Panc1 (cell line): ENCODE data around the gene EMD. TPM values are rescaled to one million over a fixed set of nuclear protein-coding genes. Genes with fewer than 3 reads are reported as not detected.

Experiments used
- ATAC-seq: fragments of 200-7000 bp; cut with Tn5 transposase; 2 replicates; pipeline ENCODE4 v1.9.1; 2020; ENCODE audit warnings: mild to moderate bottlenecking, moderate library complexity
- BruUV-seq: library from RNA; stranded (reverse); fragments of 400-500 nt; replicated peaks from 2 replicates; lab custom pipeline; 2021; lab: Mats Ljungman, UMichigan
- CTCF ChIA-PET: fragments of 300-600 bp; sonication (Branson Sonifier 250); formaldehyde crosslinking; loops from one replicate; lab custom pipeline; 2022; ENCODE audit warnings: antibody characterized with exemption; lab: Charles Lee
- POLR2A ChIA-PET: fragments of 300-600 bp; sonication (Branson Sonifier 250); formaldehyde crosslinking; loops from one replicate; lab custom pipeline; 2022; ENCODE audit warnings: antibody characterized with exemption; lab: Charles Lee
- DNase-seq: peaks from one replicate; pipeline ENCODE4 v3.0.0-alpha.2; 2010; ENCODE audit warnings: low read depth, low spot score
- H3K27ac ChIP-seq: 2 replicates; pipeline ENCODE4 v1.5.1; 2011; ENCODE audit warnings: mild to moderate bottlenecking, low read length, inconsistent platforms
- H3K27me3 ChIP-seq: fragments of 200-500 bp; sonication (Bioruptor generic); 2 replicates; pipeline ENCODE4 v1.6.0; 2014; ENCODE audit warnings: low read length, inconsistent platforms; ENCODE audit not compliant: control insufficient read depth, insufficient read depth
- H3K36me3 ChIP-seq: fragments of 200-500 bp; sonication (Bioruptor generic); 2 replicates; pipeline ENCODE4 v1.5.1; 2014; ENCODE audit warnings: inconsistent platforms, mild to moderate bottlenecking, low read length, moderate library complexity; ENCODE audit not compliant: control insufficient read depth, insufficient read depth
- H3K4me1 ChIP-seq: 2 replicates; pipeline ENCODE4 v1.5.1; 2011; ENCODE audit warnings: inconsistent platforms, mild to moderate bottlenecking, low read length, moderate library complexity; ENCODE audit not compliant: control insufficient read depth, insufficient read depth
- H3K4me3 ChIP-seq, 2 experiments: 2 replicates each; pipeline ENCODE4 v1.5.1; 2011 to 2012; ENCODE audit warnings: low read depth in 2 of 2, low read length in 2 of 2, mild to moderate bottlenecking in 2 of 2, inconsistent platforms in 1 of 2, moderate library complexity in 1 of 2
- H3K9me3 ChIP-seq: fragments of 200-500 bp; sonication (Bioruptor generic); 2 replicates; pipeline ENCODE4 v1.5.1; 2014; ENCODE audit warnings: low read depth, mild to moderate bottlenecking, inconsistent platforms, low read length, moderate library complexity; ENCODE audit not compliant: control insufficient read depth, insufficient read depth
- CTCF ChIP-seq: fragments of 450-650 bp; IDR thresholded peaks from 2 replicates; pipeline ENCODE4 v1.5.1; 2017; ENCODE audit warnings: mild to moderate bottlenecking
- POLR2AphosphoS5 ChIP-seq: IDR thresholded peaks from 2 replicates; pipeline ENCODE4 v1.6.1; 2012; ENCODE audit warnings: mild to moderate bottlenecking, low read depth, low read length, moderate library complexity
- REST ChIP-seq, 2 experiments: IDR thresholded peaks; 2 replicates each; pipeline ENCODE4 v1.6.1; 2011 to 2012; ENCODE audit warnings: low read depth in 2 of 2, control low read depth in 1 of 2, low read length in 1 of 2, mild to moderate bottlenecking in 1 of 2, moderate library complexity in 1 of 2; ENCODE audit not compliant: insufficient read depth in 1 of 2
- SIN3A ChIP-seq: IDR thresholded peaks from 2 replicates; pipeline ENCODE4 v1.6.1; 2012; ENCODE audit warnings: low read depth, mild to moderate bottlenecking, low read length, moderate library complexity, borderline replicate concordance; ENCODE audit not compliant: insufficient read depth
- TCF7L2 ChIP-seq: IDR thresholded peaks from 2 replicates; pipeline ENCODE4 v1.6.1; 2011; ENCODE audit warnings: mild to moderate bottlenecking, low read depth, low read length, inconsistent platforms
- in situ Hi-C: cut with HindIII; loops from 2 replicates; pipeline ENCODE4 v1.10.0; 2016; ENCODE audit warnings: low sequenced_read_pairs, low pct_unique_long_range_greater_than_20kb
- intact Hi-C: fragments of 100-400 bp; cut with micrococcal nuclease; formaldehyde crosslinking; loops from one replicate; pipeline ENCODE4 v1.10.0; 2022; ENCODE audit not compliant: unreplicated experiment
- total RNA-seq: library from RNA; stranded (reverse); gene quantifications from one replicate; pipeline ENCODE4 v1.2.1, GENCODE V29; 2021; ENCODE audit not compliant: unreplicated experiment

The EMD gene
- total RNA-seq, 1 experiment from 2014 or later, result 178 TPM

GRCh38 chrX:154378059-154378798, 866 bp upstream of the EMD start:
- H3K27ac ChIP-seq, result peak overlapping the region; percentile 89
- in situ Hi-C loops, result no loop called here
- H3K36me3 ChIP-seq, result peaks cover 4% of the 10 kb centered on the region
- TF ChIP-seq REST (IDR thresholded peaks at IDR 0.05; ENCODE audit: insufficient read depth in 1 of 2, low read depth in 2 of 2, low read length in 1 of 2) (no peak), CTCF (no peak), TCF7L2 (no peak), SIN3A (0 out of 2 replicates have a peak, but pooled peaks have one; percentile 24), POLR2AphosphoS5 (peak; percentile 63; the same call in 1 of the 2 replicates)
- ChIA-PET POLR2A (no interaction called here), CTCF (interaction anchor here (0.6 to 0.7 kb wide), 2 partner anchors 142 to 155 kb away, joined by 3 to 5 read pairs; no protein-coding TSS in a partner anchor)
- peak overlapping the region; percentile 53 to 55 for H3K4me3 ChIP-seq
- BruUV-seq, result no TSS peak
- no peaks in the 10 kb centered on the region for H3K9me3 ChIP-seq
- H3K4me1 ChIP-seq, result peaks cover 43% of the 10 kb centered on the region
- no peaks in the 10 kb centered on the region for H3K27me3 ChIP-seq
- intact Hi-C loops, result no loop called here
- ATAC-seq (peak; percentile 1), DNase-seq (no peak)

GRCh38 chrX:154379569-154379951, 465 bp downstream of the EMD start:
- CTCF ChIA-PET, result no interaction called here
- no peaks in the 10 kb centered on the region for H3K9me3 ChIP-seq
- peak overlapping the region; percentile 91 to 94 for H3K4me3 ChIP-seq
- intact Hi-C loops (no loop called here), in situ Hi-C loops (no loop called here)
- peak overlapping the region; percentile 94 for H3K27ac ChIP-seq
- ATAC-seq (no peak), DNase-seq (no peak)
- peaks cover 39% of the 10 kb centered on the region for H3K4me1 ChIP-seq
- POLR2A ChIA-PET, result interaction anchor here (1.0 kb wide), 1 partner anchor 9 kb away, joined by 4 read pairs; no protein-coding TSS in a partner anchor
- H3K36me3 ChIP-seq, result peaks cover 4% of the 10 kb centered on the region
- no peaks in the 10 kb centered on the region for H3K27me3 ChIP-seq
- BruUV-seq, result no TSS peak
- TF ChIP-seq SIN3A (0 out of 2 replicates have a peak, but pooled peaks have one; percentile 11), POLR2AphosphoS5 (no peak), TCF7L2 (no peak), CTCF (no peak), REST (IDR thresholded peaks at IDR 0.05; ENCODE audit: insufficient read depth in 1 of 2, low read depth in 2 of 2, low read length in 1 of 2) (no peak)
